ENCODE results near the gene ACBD3. TPM values are rescaled to one million over a fixed set of nuclear protein-coding genes. Genes with fewer than 3 reads are reported as not detected.

The ACBD3 gene
- total RNA-seq, 1 donor from 2014 or later: 58.2 TPM

DNA sequence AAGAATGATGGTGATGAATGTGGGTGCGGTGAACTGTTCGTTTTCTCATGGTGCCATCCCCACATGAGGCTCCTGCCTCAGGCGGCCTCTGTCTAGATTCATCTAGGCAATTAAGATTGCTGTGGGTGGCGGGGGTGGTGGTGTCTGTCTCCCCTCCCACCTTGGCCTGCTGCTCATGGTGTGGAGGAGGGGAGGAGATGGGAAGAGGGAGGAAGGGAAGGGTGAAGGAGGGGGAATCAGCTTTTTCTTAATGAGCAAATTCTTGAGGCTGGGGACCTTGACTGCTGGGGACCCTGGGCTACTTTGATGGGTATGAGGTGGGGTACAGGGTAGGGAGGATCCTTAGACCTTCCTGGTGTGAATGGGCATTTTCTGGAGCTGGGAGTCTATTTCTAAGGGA lies 68.2 kb downstream of the ACBD3 start:
- no peak overlapping the region for H3K4me3 ChIP-seq (ENCODE audit: low read depth, low read length)
- H3K27me3 ChIP-seq (ENCODE audit: control insufficient read depth, insufficient read depth, low read length): no peaks in the 10 kb centered on the region
- no peaks in the 10 kb centered on the region for H3K36me3 ChIP-seq (ENCODE audit: control insufficient read depth, insufficient read depth, low read length)
- TF ChIP-seq, protein P1, sequence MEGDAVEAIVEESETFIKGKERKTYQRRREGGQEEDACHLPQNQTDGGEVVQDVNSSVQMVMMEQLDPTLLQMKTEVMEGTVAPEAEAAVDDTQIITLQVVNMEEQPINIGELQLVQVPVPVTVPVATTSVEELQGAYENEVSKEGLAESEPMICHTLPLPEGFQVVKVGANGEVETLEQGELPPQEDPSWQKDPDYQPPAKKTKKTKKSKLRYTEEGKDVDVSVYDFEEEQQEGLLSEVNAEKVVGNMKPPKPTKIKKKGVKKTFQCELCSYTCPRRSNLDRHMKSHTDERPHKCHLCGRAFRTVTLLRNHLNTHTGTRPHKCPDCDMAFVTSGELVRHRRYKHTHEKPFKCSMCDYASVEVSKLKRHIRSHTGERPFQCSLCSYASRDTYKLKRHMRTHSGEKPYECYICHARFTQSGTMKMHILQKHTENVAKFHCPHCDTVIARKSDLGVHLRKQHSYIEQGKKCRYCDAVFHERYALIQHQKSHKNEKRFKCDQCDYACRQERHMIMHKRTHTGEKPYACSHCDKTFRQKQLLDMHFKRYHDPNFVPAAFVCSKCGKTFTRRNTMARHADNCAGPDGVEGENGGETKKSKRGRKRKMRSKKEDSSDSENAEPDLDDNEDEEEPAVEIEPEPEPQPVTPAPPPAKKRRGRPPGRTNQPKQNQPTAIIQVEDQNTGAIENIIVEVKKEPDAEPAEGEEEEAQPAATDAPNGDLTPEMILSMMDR (IDR thresholded peaks at IDR 0.05; ENCODE audit: insufficient read depth, low read length, severe bottlenecking): no peak
- FAIRE-seq (no peak), DNase-seq (ENCODE audit: low read depth) (no peak)

DNA sequence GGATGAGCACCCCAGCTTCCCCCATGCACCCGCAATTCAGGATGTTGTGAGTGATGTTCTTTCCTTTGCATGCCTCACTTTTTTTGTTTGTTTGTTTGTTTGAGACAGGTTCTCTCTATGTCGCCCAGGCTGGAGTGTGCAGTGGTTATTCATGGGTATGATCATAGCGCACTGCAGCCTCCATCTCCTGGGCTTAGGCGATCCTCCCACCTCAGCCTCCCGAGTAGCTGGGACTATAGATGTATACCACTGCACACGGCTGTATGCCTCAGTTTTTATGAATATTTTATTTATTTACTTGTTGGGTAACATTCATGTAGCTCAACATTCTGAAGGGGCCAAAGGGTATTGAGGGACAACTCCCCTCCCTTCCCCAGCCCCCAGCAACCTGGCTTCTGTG lies 69.2 kb downstream of the ACBD3 start:
- FAIRE-seq: no peak
- Histone ChIP-seq H3K36me3 (ENCODE audit: control insufficient read depth, insufficient read depth, low read length) (no peaks in the 10 kb centered on the region), H3K27me3 (ENCODE audit: control insufficient read depth, insufficient read depth, low read length) (no peaks in the 10 kb centered on the region), H3K4me3 (ENCODE audit: low read depth, low read length) (no peak overlapping the region)
- TF ChIP-seq, protein P1 (IDR thresholded peaks at IDR 0.05; ENCODE audit: insufficient read depth, low read length, severe bottlenecking): no peak
- no peak for DNase-seq (ENCODE audit: low read depth)

DNA sequence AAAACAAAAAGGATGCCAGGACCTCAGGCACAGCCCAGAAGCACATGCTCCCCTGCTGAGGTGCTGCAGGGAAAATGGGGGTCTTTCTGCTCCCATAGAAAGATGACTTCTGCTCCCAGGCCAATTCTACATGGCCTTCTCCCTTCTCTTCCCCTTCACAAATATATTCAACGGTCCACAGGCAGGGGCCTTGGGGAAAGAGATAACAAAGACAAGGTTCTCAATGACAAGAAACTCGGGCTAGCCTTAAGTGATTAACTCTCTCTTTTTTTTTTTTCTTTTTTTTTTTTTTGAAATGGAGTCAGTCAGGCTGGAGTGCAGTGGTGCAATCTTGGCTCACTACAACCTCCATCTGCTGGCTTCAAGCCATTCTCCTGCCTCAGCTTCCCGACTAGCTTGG lies 69.9 kb downstream of the ACBD3 start:
- FAIRE-seq (no peak), DNase-seq (ENCODE audit: low read depth) (no peak)
- H3K36me3 ChIP-seq (ENCODE audit: control insufficient read depth, insufficient read depth, low read length): no peaks in the 10 kb centered on the region
- H3K4me3 ChIP-seq (ENCODE audit: low read depth, low read length): no peak overlapping the region
- TF ChIP-seq, protein P1 (IDR thresholded peaks at IDR 0.05; ENCODE audit: insufficient read depth, low read length, severe bottlenecking): no peak
- H3K27me3 ChIP-seq (ENCODE audit: control insufficient read depth, insufficient read depth, low read length): no peaks in the 10 kb centered on the region

DNA sequence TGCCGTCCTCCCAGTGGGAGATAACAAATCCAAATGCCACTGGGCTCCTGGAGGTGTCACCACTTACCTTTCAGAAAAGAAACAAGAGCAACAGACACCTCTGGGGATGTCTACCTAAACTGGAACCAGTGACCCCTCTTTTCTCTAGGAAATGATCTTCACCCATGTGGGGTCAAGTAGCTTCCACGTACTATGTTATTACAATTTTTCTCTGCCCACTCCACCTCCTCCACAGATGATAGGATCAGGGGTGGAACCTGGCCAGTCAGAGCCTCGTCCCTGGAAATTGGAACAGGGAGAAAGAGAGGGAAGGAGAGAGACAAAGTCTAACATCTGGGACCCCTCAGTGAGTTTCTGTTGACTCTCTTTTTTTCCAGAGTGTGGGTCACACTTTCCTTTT lies 73.9 kb downstream of the ACBD3 start:
- DNase-seq (ENCODE audit: low read depth) (no peak), FAIRE-seq (no peak)
- no peak overlapping the region for H3K4me3 ChIP-seq (ENCODE audit: low read depth, low read length)
- no peaks in the 10 kb centered on the region for H3K36me3 ChIP-seq (ENCODE audit: control insufficient read depth, insufficient read depth, low read length)
- TF ChIP-seq, protein P1 (IDR thresholded peaks at IDR 0.05; ENCODE audit: insufficient read depth, low read length, severe bottlenecking): no peak
- no peaks in the 10 kb centered on the region for H3K27me3 ChIP-seq (ENCODE audit: control insufficient read depth, insufficient read depth, low read length)

DNA sequence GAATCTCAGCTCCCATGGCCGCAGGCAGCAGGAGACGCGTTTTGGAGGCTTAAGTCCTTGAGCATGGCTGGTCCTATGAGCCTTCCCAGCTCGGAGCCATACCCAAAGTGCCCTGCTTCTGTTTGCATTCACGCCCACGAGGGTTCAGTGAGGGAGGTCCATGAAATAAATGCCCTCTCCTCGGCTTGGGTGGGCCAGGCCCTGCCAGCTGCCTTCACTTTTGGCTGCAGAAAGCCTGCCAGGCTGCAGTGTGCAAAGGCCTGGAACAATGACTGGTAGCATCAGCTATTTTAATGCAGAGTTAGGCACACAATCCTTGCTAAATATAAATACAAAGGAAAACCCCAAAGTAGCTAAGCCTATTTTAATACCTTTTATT lies 74.7 kb downstream of the ACBD3 start:
- H3K36me3 ChIP-seq (ENCODE audit: control insufficient read depth, insufficient read depth, low read length): no peaks in the 10 kb centered on the region
- DNase-seq (ENCODE audit: low read depth) (no peak), FAIRE-seq (no peak)
- TF ChIP-seq, protein P1 (IDR thresholded peaks at IDR 0.05; ENCODE audit: insufficient read depth, low read length, severe bottlenecking): no peak
- no peaks in the 10 kb centered on the region for H3K27me3 ChIP-seq (ENCODE audit: control insufficient read depth, insufficient read depth, low read length)
- H3K4me3 ChIP-seq (ENCODE audit: low read depth, low read length): no peak overlapping the region

DNA sequence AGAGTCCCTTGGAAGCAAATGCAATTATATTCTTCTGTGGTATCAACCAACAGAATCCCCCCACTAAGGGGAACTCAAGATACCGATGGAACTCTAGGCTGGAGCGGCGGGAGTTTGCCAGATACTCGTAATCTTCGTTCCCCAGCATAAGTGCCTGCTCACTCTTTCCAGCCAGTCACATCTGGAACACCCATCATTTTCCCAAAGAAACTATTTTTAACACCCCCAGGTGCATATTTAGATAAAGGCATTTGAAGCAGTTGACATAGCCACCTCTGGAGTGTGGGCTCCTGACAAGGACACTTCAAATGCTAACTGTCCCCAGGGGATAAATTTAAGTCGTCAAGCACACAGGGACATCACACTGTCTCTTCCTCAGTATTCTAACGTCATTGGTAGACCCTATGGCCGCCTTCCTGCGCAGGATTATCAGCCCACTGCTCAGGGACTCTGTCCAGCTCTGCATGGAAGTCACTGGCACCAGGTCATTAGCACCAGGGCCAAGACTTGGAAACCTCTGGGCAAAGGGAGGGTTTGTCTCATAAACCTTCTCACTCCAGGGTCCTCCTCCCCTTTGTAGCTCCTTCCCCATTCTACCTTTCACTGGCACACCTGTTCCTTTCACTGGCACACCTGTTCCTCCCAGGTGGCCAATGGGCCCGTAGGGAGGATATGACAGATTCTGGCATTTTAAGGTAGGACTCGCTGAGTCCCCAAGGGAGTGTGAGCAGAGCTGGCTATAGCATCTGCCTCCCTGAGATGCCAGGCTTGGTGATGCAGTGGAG lies 75.3 kb downstream of the ACBD3 start:
- FAIRE-seq (no peak), DNase-seq (ENCODE audit: low read depth) (no peak)
- TF ChIP-seq, protein P1 (IDR thresholded peaks at IDR 0.05; ENCODE audit: insufficient read depth, low read length, severe bottlenecking): no peak
- Histone ChIP-seq H3K27me3 (ENCODE audit: control insufficient read depth, insufficient read depth, low read length) (no peaks in the 10 kb centered on the region), H3K4me3 (ENCODE audit: low read depth, low read length) (peak overlapping the region; percentile 50), H3K36me3 (ENCODE audit: control insufficient read depth, insufficient read depth, low read length) (no peaks in the 10 kb centered on the region)

Data from bronchial epithelial cell (primary cell).